ENCODE data around the gene COG5. TPM values are rescaled to one million over a fixed set of nuclear protein-coding genes. Genes with fewer than 3 reads are reported as not detected.

The COG5 gene
- total and polyA plus RNA-seq, 10 of the 15 experiments (the other 5 are each of a cell fraction or from before 2014, with no cell fraction given) = 5.5 to 27.9 (median 15.6) TPM

- Histone ChIP-seq H3K9me3 (replicated peaks; ENCODE audit: control insufficient read depth, insufficient read depth, low read length) (no peaks in the 10 kb centered on the region), H3K4me3 (no peak overlapping the region), H3K9ac (ENCODE audit: control insufficient read depth, insufficient read depth, low read length) (no peak overlapping the region), H3K79me2 (ENCODE audit: control insufficient read depth, insufficient read depth, low read length) (no peaks in the 10 kb centered on the region), H3K4me2 (ENCODE audit: control insufficient read depth, insufficient read depth) (no peak overlapping the region), H3K4me1 (ENCODE audit: control insufficient read depth, insufficient read depth, low read length) (no peaks in the 10 kb centered on the region), H3K27ac (ENCODE audit: control insufficient read depth, insufficient read depth) (no peak overlapping the region), H3K36me3 (ENCODE audit: control insufficient read depth in 2 of 2, insufficient read depth in 2 of 2, low read length in 1 of 2) (peaks cover 0 to 2% of the 10 kb centered on the region in 2 experiments; a peak in 1 of 4 replicates), H2AFZ (ENCODE audit: control insufficient read depth, low read depth, low read length) (no peak overlapping the region), H3K27me3 (replicated peaks in 1 of 2; ENCODE audit: control insufficient read depth in 2 of 2, insufficient read depth in 2 of 2, low read length in 1 of 2) (no peaks in the 10 kb centered on the region), H4K20me1 (ENCODE audit: control insufficient read depth, insufficient read depth) (no peaks in the 10 kb centered on the region)
- SMC1A ChIA-PET (ENCODE audit: uncharacterized antibody, unreplicated experiment) = interaction anchor here (0.6 to 1.9 kb wide), 2 partner anchors 12 to 22 kb away, joined by 3 to 6 read pairs; no protein-coding TSS in a partner anchor
- CTCF ChIA-PET = interaction anchor here (0.6 to 1.3 kb wide), 5 partner anchors 8 to 999 kb away, joined by 3 to 5 read pairs (median 3); no protein-coding TSS in a partner anchor
- DNase-seq (ENCODE audit: low read depth, low spot score) = no peak
- POLR2A ChIA-PET = interaction anchor here (1.0 kb wide), 1 partner anchor 14 kb away, joined by 3 read pairs; no protein-coding TSS in a partner anchor
- in situ Hi-C loops (cut with MboI) (no loop called here), intact Hi-C loops (cut with micrococcal nuclease; ENCODE audit: unreplicated experiment) (no loop called here)
- ATAC-seq = no peak
- WGBS (ENCODE audit: insufficient coverage, insufficient replicate concordance, low lambda C conversion rate, missing lambda C conversion rate) = 93% methylated on average over 5 of the region's 5 CpGs
- TF ChIP-seq NR2F1 (conservative IDR thresholded peaks at IDR 0.05) (no peak), SIN3A (IDR thresholded peaks at IDR 0.05; ENCODE audit: low read depth, low read length) (no peak), SREBF2 (IDR thresholded peaks at IDR 0.05; ENCODE audit: low read length) (no peak), ZBED1 (IDR thresholded peaks at IDR 0.05; ENCODE audit: borderline replicate concordance) (no peak), NFYB (IDR thresholded peaks at IDR 0.05; ENCODE audit: insufficient read depth, low read depth, low read length) (no peak), RAD51 (IDR thresholded peaks at IDR 0.05) (no peak), MLLT1 (IDR thresholded peaks at IDR 0.05) (no peak), SKIL (IDR thresholded peaks at IDR 0.05; ENCODE audit: low read depth, poor library complexity, severe bottlenecking) (no peak), TAF1 (IDR thresholded peaks at IDR 0.05; ENCODE audit: borderline replicate concordance, low read depth, low read length) (no peak), KAT2A (conservative IDR thresholded peaks at IDR 0.05; ENCODE audit: control insufficient read depth, low read depth, low read length) (no peak), CREM (IDR thresholded peaks at IDR 0.05; ENCODE audit: low read depth) (no peak), ATF2 (IDR thresholded peaks at IDR 0.05; ENCODE audit: low read length) (no peak), KDM1A (IDR thresholded peaks at IDR 0.05; ENCODE audit: borderline replicate concordance) (no peak), SP1 (IDR thresholded peaks at IDR 0.05; ENCODE audit: low read depth, low read length) (no peak), E2F4 (IDR thresholded peaks at IDR 0.05; ENCODE audit: low read depth, low read length) (no peak), CTCF (IDR thresholded peaks at IDR 0.05 in 2 of 3, conservative IDR thresholded peaks at IDR 0.05 in 1 of 3; ENCODE audit: control insufficient read depth in 2 of 3, extremely low read depth in 1 of 3, insufficient read depth in 1 of 3, low read depth in 3 of 3, low read length in 3 of 3) (no peak)
- no TSS peak for BruUV-seq (replicated peaks)
- FAIRE-seq = no peak
- RAD21 ChIA-PET (ENCODE audit: unreplicated experiment) = no interaction called here
These were observed 33.3 kb upstream of the COG5 start for GRCh38 chr7:107596881-107597581.
